ENCODE measurements around the gene MUC12. TPM values are rescaled to one million over a fixed set of nuclear protein-coding genes. Genes with fewer than 3 reads are reported as not detected.
"Not testable (repeated sequence)": the region's sequence is repeated elsewhere in the genome, so short reads cannot be mapped to it uniquely, and the experiment has no call there.

The MUC12 gene
- total RNA-seq, 1 donor from 2014 or later = under 0.01 TPM

DNA sequence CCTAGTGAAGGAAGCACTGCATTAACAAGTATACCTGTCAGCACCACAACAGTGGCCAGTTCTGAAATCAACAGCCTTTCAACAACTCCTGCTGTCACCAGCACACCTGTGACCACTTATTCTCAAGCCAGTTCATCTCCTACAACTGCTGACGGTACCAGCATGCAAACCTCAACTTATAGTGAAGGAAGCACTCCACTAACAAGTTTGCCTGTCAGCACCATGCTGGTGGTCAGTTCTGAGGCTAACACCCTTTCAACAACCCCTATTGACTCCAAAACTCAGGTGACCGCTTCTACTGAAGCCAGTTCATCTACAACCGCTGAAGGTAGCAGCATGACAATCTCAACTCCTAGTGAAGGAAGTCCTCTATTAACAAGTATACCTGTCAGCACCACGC, 66.6 kb downstream of the MUC12 start:
- TF ChIP-seq, protein P1, sequence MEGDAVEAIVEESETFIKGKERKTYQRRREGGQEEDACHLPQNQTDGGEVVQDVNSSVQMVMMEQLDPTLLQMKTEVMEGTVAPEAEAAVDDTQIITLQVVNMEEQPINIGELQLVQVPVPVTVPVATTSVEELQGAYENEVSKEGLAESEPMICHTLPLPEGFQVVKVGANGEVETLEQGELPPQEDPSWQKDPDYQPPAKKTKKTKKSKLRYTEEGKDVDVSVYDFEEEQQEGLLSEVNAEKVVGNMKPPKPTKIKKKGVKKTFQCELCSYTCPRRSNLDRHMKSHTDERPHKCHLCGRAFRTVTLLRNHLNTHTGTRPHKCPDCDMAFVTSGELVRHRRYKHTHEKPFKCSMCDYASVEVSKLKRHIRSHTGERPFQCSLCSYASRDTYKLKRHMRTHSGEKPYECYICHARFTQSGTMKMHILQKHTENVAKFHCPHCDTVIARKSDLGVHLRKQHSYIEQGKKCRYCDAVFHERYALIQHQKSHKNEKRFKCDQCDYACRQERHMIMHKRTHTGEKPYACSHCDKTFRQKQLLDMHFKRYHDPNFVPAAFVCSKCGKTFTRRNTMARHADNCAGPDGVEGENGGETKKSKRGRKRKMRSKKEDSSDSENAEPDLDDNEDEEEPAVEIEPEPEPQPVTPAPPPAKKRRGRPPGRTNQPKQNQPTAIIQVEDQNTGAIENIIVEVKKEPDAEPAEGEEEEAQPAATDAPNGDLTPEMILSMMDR (IDR thresholded peaks at IDR 0.05; ENCODE audit: insufficient read depth, low read length, severe bottlenecking) = no peak
- no peak overlapping the region for H3K4me3 ChIP-seq (ENCODE audit: low read depth, low read length)
- H3K36me3 ChIP-seq (ENCODE audit: control insufficient read depth, insufficient read depth, low read length) = no peaks in the 10 kb centered on the region
- no peak for FAIRE-seq
- no peaks in the 10 kb centered on the region for H3K27me3 ChIP-seq (ENCODE audit: control insufficient read depth, insufficient read depth, low read length)
- DNase-seq (ENCODE audit: low read depth) = no peak

DNA sequence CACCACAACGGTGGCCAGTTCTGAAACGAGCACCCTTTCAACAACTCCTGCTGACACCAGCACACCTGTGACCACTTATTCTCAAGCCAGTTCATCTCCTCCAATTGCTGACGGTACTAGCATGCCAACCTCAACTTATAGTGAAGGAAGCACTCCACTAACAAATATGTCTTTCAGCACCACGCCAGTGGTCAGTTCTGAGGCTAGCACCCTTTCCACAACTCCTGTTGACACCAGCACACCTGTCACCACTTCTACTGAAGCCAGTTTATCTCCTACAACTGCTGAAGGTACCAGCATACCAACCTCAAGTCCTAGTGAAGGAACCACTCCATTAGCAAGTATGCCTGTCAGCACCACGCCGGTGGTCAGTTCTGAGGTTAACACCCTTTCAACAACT, 71.9 kb downstream of the MUC12 start:
- DNase-seq (ENCODE audit: low read depth); H3K36me3 ChIP-seq (ENCODE audit: control insufficient read depth, insufficient read depth, low read length); H3K27me3 ChIP-seq (ENCODE audit: control insufficient read depth, insufficient read depth, low read length); H3K4me3 ChIP-seq (ENCODE audit: low read depth, low read length): not testable (repeated sequence)
- FAIRE-seq = peak; percentile 85

DNA sequence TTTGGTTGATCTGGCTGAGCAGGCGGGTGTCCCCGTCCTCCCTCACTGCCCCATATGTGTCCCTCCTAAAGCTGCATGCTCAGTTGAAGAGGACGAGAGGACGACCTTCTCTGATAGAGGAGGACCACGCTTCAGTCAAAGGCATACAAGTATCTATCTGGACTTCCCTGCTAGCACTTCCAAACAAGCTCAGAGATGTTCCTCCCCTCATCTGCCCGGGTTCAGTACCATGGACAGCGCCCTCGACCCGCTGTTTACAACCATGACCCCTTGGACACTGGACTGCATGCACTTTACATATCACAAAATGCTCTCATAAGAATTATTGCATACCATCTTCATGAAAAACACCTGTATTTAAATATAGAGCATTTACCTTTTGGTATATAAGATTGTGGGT, 89.0 kb downstream of the MUC12 start:
- Histone ChIP-seq H3K27me3 (ENCODE audit: control insufficient read depth, insufficient read depth, low read length) (no peaks in the 10 kb centered on the region), H3K4me3 (ENCODE audit: low read depth, low read length) (no peak overlapping the region), H3K36me3 (ENCODE audit: control insufficient read depth, insufficient read depth, low read length) (no peaks in the 10 kb centered on the region)
- DNase-seq (ENCODE audit: low read depth) = peak; percentile 17
- no peak for FAIRE-seq
- TF ChIP-seq, protein P1 (IDR thresholded peaks at IDR 0.05; ENCODE audit: insufficient read depth, low read length, severe bottlenecking) = no peak

DNA sequence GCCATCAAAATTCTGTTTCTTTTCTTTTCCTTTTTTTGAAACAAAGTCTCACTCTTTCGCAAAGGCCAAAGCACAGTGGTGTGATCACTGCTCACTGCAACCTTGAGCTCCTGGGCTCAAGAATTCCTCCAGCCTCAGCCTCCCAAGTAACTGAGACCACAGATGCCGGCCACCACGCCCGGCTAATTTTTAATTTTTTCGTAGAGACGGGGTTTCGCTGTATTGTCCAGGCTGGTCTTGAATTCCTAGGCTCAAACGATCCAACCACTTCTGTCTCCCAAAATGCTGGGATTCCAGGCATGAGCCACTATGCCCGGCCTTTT, 90.2 kb downstream of the MUC12 start:
- DNase-seq (ENCODE audit: low read depth) (no peak), FAIRE-seq (no peak)
- Histone ChIP-seq H3K4me3 (ENCODE audit: low read depth, low read length) (no peak overlapping the region), H3K27me3 (ENCODE audit: control insufficient read depth, insufficient read depth, low read length) (peaks cover 4% of the 10 kb centered on the region), H3K36me3 (ENCODE audit: control insufficient read depth, insufficient read depth, low read length) (no peaks in the 10 kb centered on the region)
- TF ChIP-seq, protein P1 (IDR thresholded peaks at IDR 0.05; ENCODE audit: insufficient read depth, low read length, severe bottlenecking) = no peak

DNA sequence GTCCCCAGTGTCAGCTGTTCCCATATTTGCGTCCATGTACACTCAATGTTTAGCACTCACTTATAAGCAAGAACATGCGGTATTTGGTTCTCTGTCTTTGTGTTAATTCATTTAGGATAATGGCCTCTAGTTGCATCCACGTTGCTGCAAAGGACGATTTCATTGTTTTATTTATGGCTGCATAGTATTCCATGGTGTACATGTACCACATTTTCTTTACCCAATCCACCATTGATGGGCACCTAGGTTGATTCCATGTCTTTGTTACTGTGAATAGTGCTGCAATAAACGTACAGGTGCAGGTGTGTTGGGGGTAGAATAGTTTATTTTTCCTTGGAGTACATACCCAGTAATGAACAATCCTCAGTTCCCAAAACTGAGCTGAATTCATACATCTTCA, 91.6 kb downstream of the MUC12 start:
- no peak for FAIRE-seq
- no peak overlapping the region for H3K4me3 ChIP-seq (ENCODE audit: low read depth, low read length)
- TF ChIP-seq, protein P1 (IDR thresholded peaks at IDR 0.05; ENCODE audit: insufficient read depth, low read length, severe bottlenecking) = no peak
- DNase-seq (ENCODE audit: low read depth) = no peak
- no peaks in the 10 kb centered on the region for H3K36me3 ChIP-seq (ENCODE audit: control insufficient read depth, insufficient read depth, low read length)
- peaks cover 4% of the 10 kb centered on the region for H3K27me3 ChIP-seq (ENCODE audit: control insufficient read depth, insufficient read depth, low read length)

DNA sequence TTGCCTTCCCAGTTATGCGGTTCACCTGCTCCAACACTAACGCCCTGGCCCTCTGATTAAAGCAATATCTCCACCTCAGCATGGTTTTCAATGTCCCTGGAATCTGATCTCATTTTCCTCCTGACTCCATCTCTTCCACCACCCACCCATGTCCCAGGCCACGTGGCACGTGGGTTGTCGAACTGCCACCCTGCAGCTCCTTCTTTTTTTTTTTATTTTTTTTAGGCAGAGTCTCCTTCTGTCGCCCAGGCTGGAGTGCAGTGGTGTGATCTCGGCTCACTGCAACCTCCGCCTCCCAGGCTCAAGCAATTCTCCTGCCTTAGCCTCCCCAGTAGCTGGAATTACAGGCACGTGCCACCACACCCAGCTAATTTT, 94.8 kb downstream of the MUC12 start:
- H3K27me3 ChIP-seq (ENCODE audit: control insufficient read depth, insufficient read depth, low read length); DNase-seq (ENCODE audit: low read depth); H3K4me3 ChIP-seq (ENCODE audit: low read depth, low read length); FAIRE-seq; H3K36me3 ChIP-seq (ENCODE audit: control insufficient read depth, insufficient read depth, low read length): not testable (repeated sequence)

DNA sequence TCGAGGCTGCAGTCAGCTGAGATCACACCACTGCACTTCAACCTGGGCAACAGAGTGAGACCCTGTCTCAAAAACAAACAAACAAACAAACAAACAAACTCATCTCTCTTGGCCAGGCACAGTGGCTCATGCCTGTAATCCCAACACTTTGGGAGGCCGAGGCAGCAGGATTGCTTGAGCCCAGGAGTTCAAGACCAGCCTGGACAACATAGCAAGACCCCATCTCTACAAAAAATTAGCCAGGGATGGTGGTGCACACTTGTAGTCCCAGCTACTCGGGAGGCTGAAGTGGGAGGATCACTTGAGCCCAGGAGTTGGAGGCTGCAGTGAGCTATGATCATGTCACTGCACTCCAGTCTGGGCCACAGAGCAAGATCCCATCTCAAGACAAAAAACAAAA, 95.8 kb downstream of the MUC12 start:
- not testable (repeated sequence) for H3K4me3 ChIP-seq (ENCODE audit: low read depth, low read length); H3K27me3 ChIP-seq (ENCODE audit: control insufficient read depth, insufficient read depth, low read length); FAIRE-seq; DNase-seq (ENCODE audit: low read depth); H3K36me3 ChIP-seq (ENCODE audit: control insufficient read depth, insufficient read depth, low read length)

Measured in bronchial epithelial cell (primary cell).